ENCODE measurements around the gene OAT. TPM values are rescaled to one million over a fixed set of nuclear protein-coding genes. Genes with fewer than 3 reads are reported as not detected.
A peak's percentile ranks its signal among the peaks of the same experiment; 100 is the strongest.

Gene OAT
- total RNA-seq, 1 experiment from 2014 or later = 67.9 TPM

DNA sequence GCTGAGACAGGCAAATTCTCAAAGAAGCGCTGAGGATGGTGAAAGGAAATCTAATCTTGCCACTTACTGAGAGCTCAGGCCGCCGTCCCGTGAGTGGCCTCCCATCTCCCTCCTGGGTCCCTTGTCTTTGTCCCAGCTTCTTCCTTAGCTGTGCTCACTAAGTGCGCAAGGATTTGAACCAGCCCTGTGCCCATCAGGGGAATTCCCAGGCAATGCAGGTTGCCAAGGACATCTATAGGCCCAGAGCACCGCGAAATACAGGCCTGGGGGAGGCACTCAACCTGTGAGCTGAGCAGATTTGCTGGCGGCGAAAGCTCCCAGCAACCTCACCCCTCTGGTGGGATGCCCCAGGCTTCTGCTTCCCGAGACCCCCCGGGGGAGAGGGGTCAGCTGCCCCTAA, 64.8 kb downstream of the OAT start:
- H3K27ac Mint-ChIP-seq = no peak overlapping the region
- TF ChIP-seq, protein P1, sequence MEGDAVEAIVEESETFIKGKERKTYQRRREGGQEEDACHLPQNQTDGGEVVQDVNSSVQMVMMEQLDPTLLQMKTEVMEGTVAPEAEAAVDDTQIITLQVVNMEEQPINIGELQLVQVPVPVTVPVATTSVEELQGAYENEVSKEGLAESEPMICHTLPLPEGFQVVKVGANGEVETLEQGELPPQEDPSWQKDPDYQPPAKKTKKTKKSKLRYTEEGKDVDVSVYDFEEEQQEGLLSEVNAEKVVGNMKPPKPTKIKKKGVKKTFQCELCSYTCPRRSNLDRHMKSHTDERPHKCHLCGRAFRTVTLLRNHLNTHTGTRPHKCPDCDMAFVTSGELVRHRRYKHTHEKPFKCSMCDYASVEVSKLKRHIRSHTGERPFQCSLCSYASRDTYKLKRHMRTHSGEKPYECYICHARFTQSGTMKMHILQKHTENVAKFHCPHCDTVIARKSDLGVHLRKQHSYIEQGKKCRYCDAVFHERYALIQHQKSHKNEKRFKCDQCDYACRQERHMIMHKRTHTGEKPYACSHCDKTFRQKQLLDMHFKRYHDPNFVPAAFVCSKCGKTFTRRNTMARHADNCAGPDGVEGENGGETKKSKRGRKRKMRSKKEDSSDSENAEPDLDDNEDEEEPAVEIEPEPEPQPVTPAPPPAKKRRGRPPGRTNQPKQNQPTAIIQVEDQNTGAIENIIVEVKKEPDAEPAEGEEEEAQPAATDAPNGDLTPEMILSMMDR (conservative IDR thresholded peaks at IDR 0.05) = no peak
- H3K18ac ChIP-seq (ENCODE audit: insufficient read length, low read depth, low read length) = no peak overlapping the region
- H3K4ac ChIP-seq (ENCODE audit: low read depth, low read length) = no peak overlapping the region
- no peak overlapping the region for H3K14ac ChIP-seq (ENCODE audit: insufficient read depth, low read length)
- peak; percentile 26 for DNase-seq
- H2AFZ ChIP-seq (ENCODE audit: low read length) = no peak overlapping the region
- H3K4me2 ChIP-seq (ENCODE audit: insufficient read depth, insufficient read length, low read length) = no peak overlapping the region
- no peaks in the 10 kb centered on the region for H3K79me2 ChIP-seq (ENCODE audit: insufficient read depth, low read length)
- no peak overlapping the region for H3K27ac ChIP-seq (ENCODE audit: insufficient read length, low read depth, low read length)
- no peak overlapping the region for H3K4me3 Mint-ChIP-seq
- no peaks in the 10 kb centered on the region for H3K36me3 Mint-ChIP-seq (ENCODE audit: insufficient read depth in 1 of 3, low read depth in 3 of 3)
- H3K4me1 ChIP-seq (ENCODE audit: insufficient read depth, low read length) = no peaks in the 10 kb centered on the region; the same call in 1 of the 2 replicates
- no peak overlapping the region for H2BK12ac ChIP-seq (ENCODE audit: insufficient read length, low read depth, low read length)
- H3K9me3 Mint-ChIP-seq = no peaks in the 10 kb centered on the region; a peak in 1 of 5 replicates
- no peaks in the 10 kb centered on the region for H3K9me3 ChIP-seq (ENCODE audit: control insufficient read depth, low read depth, low read length)
- no CpG with 5 or more reads among the region's 11 CpGs for WGBS (ENCODE audit: extremely low coverage, insufficient read length, low lambda C conversion rate)
- H3K56ac ChIP-seq (ENCODE audit: insufficient read length, low read depth, low read length) = no peak overlapping the region
- no peak overlapping the region for H2BK5ac ChIP-seq (ENCODE audit: insufficient read length, low read length)
- no peak overlapping the region for H2AK5ac ChIP-seq (ENCODE audit: insufficient read length, low read length)
- H3K79me1 ChIP-seq (ENCODE audit: insufficient read depth, low read depth, low read length, poor library complexity, severe bottlenecking) = no peaks in the 10 kb centered on the region
- H3K27me3 Mint-ChIP-seq (ENCODE audit: low read depth) = peaks cover 2% of the 10 kb centered on the region
- H4K91ac ChIP-seq (ENCODE audit: insufficient read length, low read depth, low read length) = no peak overlapping the region
- H3K23ac ChIP-seq (ENCODE audit: insufficient read length, low read depth, low read length) = no peak overlapping the region
- H4K5ac ChIP-seq (ENCODE audit: insufficient read length, low read depth, low read length) = no peak overlapping the region
- no peak overlapping the region for H3K9ac ChIP-seq (ENCODE audit: extremely low read depth, insufficient read length, low read length)
- H2BK15ac ChIP-seq (ENCODE audit: low read depth, low read length) = no peak overlapping the region
- H3K27me3 ChIP-seq (ENCODE audit: insufficient read depth, low read length) = no peaks in the 10 kb centered on the region
- no peak overlapping the region for H2BK20ac ChIP-seq (ENCODE audit: low read depth, low read length, poor library complexity, severe bottlenecking)
- H4K8ac ChIP-seq (replicated peaks; ENCODE audit: insufficient read length, low read depth, low read length) = no peak overlapping the region
- no peak overlapping the region for H3T11ph ChIP-seq (ENCODE audit: low read length)
- no peaks in the 10 kb centered on the region for H3K23me2 ChIP-seq (ENCODE audit: insufficient read length, low read depth, low read length, poor library complexity, severe bottlenecking)
- peaks cover 5 to 44% of the 10 kb centered on the region in 2 experiments for H3K4me1 Mint-ChIP-seq
- no peaks in the 10 kb centered on the region for H4K20me1 ChIP-seq (ENCODE audit: control insufficient read depth, insufficient read depth, insufficient read length)
- no peak overlapping the region for H2BK120ac ChIP-seq (ENCODE audit: low read depth, low read length, poor library complexity, severe bottlenecking)
